H1 (cell line): ENCODE measurements around the gene COQ5. TPM values are rescaled to one million over a fixed set of nuclear protein-coding genes. Genes with fewer than 3 reads are reported as not detected.

Experiments
- BRCA1 ChIP-seq: IDR thresholded peaks from 2 replicates; pipeline ENCODE4 v1.6.1; 2012; ENCODE audit warnings: low read depth, low read length, improper control_type of control experiment
- CHD2 ChIP-seq: IDR thresholded peaks from 2 replicates; pipeline ENCODE4 v1.6.1; 2012; ENCODE audit warnings: low read length, improper control_type of control experiment
- CREB1 ChIP-seq: IDR thresholded peaks from 2 replicates; pipeline ENCODE4 v1.6.1; 2012; ENCODE audit warnings: inconsistent platforms
- CTBP2 ChIP-seq: IDR thresholded peaks from 2 replicates; pipeline ENCODE4 v1.7.0; 2011; ENCODE audit warnings: borderline replicate concordance, mild to moderate bottlenecking, moderate library complexity, mixed read lengths, low read length; ENCODE audit not compliant: insufficient read depth, insufficient read length
- EGR1 ChIP-seq: IDR thresholded peaks from 2 replicates; pipeline ENCODE4 v1.6.1; 2011; ENCODE audit warnings: low read depth, low read length, borderline replicate concordance
- EP300 ChIP-seq, 2 experiments: IDR thresholded peaks; 1 replicate in 1 of 2; 2 replicates in 1 of 2; pipeline ENCODE4 v1.6.1; 2011 to 2012; ENCODE audit warnings: low read depth in 2 of 2, low read length in 2 of 2, mild to moderate bottlenecking in 2 of 2, borderline replicate concordance in 1 of 2, inconsistent platforms in 1 of 2, moderate library complexity in 1 of 2
- FOSL1 ChIP-seq: IDR thresholded peaks from 2 replicates; pipeline ENCODE4 v1.6.1; 2011; ENCODE audit warnings: mild to moderate bottlenecking, low read depth, low read length, moderate library complexity; ENCODE audit not compliant: insufficient read depth
- HDAC2 ChIP-seq, 2 experiments: fragments of 300-600 bp in 1 of 2; sonication (generic) in 1 of 2; IDR thresholded peaks; 2 replicates each; pipeline ENCODE4 v1.6.1; 2011 to 2012; ENCODE audit warnings: low read depth in 2 of 2, low read length in 2 of 2, mild to moderate bottlenecking in 2 of 2, moderate library complexity in 2 of 2, borderline replicate concordance in 1 of 2, inconsistent platforms in 1 of 2
- JUN ChIP-seq: IDR thresholded peaks from 2 replicates; pipeline ENCODE4 v1.6.1; 2011; ENCODE audit warnings: low read depth, mild to moderate bottlenecking, improper control_type of control experiment, low read length
- NRF1 ChIP-seq: IDR thresholded peaks from 2 replicates; pipeline ENCODE4 v1.6.1; 2011; ENCODE audit warnings: mild to moderate bottlenecking, low read depth, low read length, improper control_type of control experiment
- POLR2AphosphoS5 ChIP-seq: IDR thresholded peaks from 2 replicates; pipeline ENCODE4 v1.6.1; 2011; ENCODE audit warnings: low read depth, low read length
- RAD21 ChIP-seq, 2 experiments: IDR thresholded peaks in 1 of 2; conservative IDR thresholded peaks in 1 of 2; 2 replicates each; pipeline ENCODE4 v1.6.1; 2011; ENCODE audit warnings: low read depth in 2 of 2, low read length in 2 of 2, improper control_type of control experiment in 1 of 2, inconsistent platforms in 1 of 2, mild to moderate bottlenecking in 1 of 2, moderate library complexity in 1 of 2
- RXRA ChIP-seq: IDR thresholded peaks from 2 replicates; pipeline ENCODE4 v1.6.1; 2011; ENCODE audit warnings: low read depth, mild to moderate bottlenecking, low read length, moderate library complexity; ENCODE audit not compliant: insufficient read depth
- SP2 ChIP-seq: IDR thresholded peaks from 2 replicates; pipeline ENCODE4 v1.6.1; 2012; ENCODE audit warnings: mild to moderate bottlenecking, low read length, inconsistent platforms
- SRF ChIP-seq: IDR thresholded peaks from 2 replicates; pipeline ENCODE4 v1.6.1; 2011; ENCODE audit warnings: mild to moderate bottlenecking, low read depth, low read length, moderate library complexity
- TAF1 ChIP-seq: IDR thresholded peaks from 2 replicates; pipeline ENCODE4 v1.6.1; 2011; ENCODE audit warnings: mild to moderate bottlenecking, low read depth, low read length
- TBP ChIP-seq: IDR thresholded peaks from 2 replicates; pipeline ENCODE4 v1.6.1; 2011; ENCODE audit warnings: low read depth, low read length, improper control_type of control experiment
- TCF12 ChIP-seq: IDR thresholded peaks from 2 replicates; pipeline ENCODE4 v1.6.1; 2011; ENCODE audit warnings: low read depth, mild to moderate bottlenecking, low read length
- TEAD4 ChIP-seq: IDR thresholded peaks from 2 replicates; pipeline ENCODE4 v1.6.1; 2012; ENCODE audit warnings: low read depth, low read length, inconsistent platforms, mixed read lengths
- polyA plus RNA-seq, 7 experiments: library from polyadenylated mRNA; depleted of rRNA in 3 of 7; stranded (reverse) in 5 of 7; unstranded in 2 of 7; fragments of >200 nt in 5 of 7; fragments of 200-250 nt in 2 of 7; gene quantifications; 1 replicate in 5 of 7; 2 replicates in 1 of 7; 4 replicates in 1 of 7; pipeline versions ENCODE4 v1.2.1 to v1.2.3, GENCODE V29; 2011 to 2013; ENCODE audit warnings: missing spikeins in 2 of 7, mixed read lengths in 2 of 7
- total RNA-seq: library from RNA; stranded (reverse); fragmentation: NEBNext Ultra II Directional; extraction: Animal tissue kit (Norgen Biotek cat#: 25700); gene quantifications from 2 replicates; pipeline ENCODE4 v1.2.1, GENCODE V29; 2021
- TF ChIP-seq, protein P1 (sequence below), 3 experiments: IDR thresholded peaks; 1 replicate in 2 of 3; 2 replicates in 1 of 3; pipeline versions ENCODE4 v1.5.1 to v1.6.1; 2011; ENCODE audit warnings: low read length in 3 of 3, mild to moderate bottlenecking in 3 of 3, inconsistent platforms in 2 of 3, low read depth in 1 of 3, moderate library complexity in 1 of 3; ENCODE audit not compliant: insufficient read depth in 1 of 3; ENCODE audit errors: control extremely low read depth in 1 of 3

COQ5 gene
- total and polyA plus RNA-seq, 2 of the 8 experiments (the other 6 are each of a cell fraction or from before 2014, with no cell fraction given) = 35.1 to 35.8 TPM

DNA sequence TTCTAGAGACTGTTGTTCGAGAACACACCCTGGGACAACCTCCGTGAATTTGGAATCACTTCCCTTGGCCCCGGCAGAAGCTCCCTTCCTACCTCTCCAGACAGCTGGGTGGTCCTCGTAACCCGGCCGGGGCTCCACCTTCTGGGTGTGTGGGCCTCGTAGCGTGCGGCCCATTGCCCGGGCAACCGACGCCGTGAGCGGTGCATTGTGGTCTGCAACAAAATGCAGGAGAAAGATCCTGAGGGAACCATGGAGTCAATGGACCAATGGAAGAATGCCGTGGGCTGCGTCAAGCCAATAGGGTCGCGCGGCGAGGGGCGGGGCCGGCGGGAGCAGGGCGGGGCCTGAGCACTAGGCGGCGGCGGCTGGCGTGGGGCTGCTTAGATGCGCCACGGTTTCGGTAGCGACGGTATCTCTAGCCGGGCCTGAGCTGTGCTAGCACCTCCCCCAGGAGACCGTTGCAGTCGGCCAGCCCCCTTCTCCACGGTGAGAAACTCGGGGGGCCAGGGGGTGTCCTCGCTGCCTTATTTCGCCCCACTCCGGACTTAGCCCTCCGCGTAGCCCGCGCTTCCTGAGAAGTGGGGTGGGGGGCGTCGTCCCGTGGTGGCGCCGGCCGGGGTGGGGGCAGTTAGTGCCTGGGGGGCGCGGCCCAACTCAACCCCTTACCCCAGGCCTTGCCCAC is 33.1 kb downstream of the COQ5 start, which contains the start of gene DYNLL1 (continued):
- TF ChIP-seq RXRA (0 out of 2 replicates have a peak, but pooled peaks have one; percentile 73), JUN (no peak), SP2 (no peak), EGR1 (no peak), TAF1 (peak; percentile 99), TBP (peak; percentile 96), TEAD4 (no peak), CHD2 (peak; percentile 85), SRF (peak; percentile 91), TCF12 (peak; percentile 93), EP300 (IDR thresholded peaks at IDR 0.05; ENCODE audit: borderline replicate concordance in 1 of 2, low read depth in 2 of 2, low read length in 2 of 2) (0 out of 3 replicates have a peak, but pooled peaks of 1 of the 2 experiments have one; percentile 39), CREB1 (peak; percentile 71), FOSL1 (no peak), POLR2AphosphoS5 (peak; percentile 97), CTBP2 (no peak), NRF1 (no peak), HDAC2 (IDR thresholded peaks at IDR 0.05; ENCODE audit: borderline replicate concordance in 1 of 2, low read depth in 2 of 2, low read length in 2 of 2) (no peak), BRCA1 (no peak), RAD21 (IDR thresholded peaks at IDR 0.05 in 1 of 2, conservative IDR thresholded peaks at IDR 0.05 in 1 of 2; ENCODE audit: low read depth in 2 of 2, low read length in 2 of 2) (no peak)
- TF ChIP-seq, protein P1, sequence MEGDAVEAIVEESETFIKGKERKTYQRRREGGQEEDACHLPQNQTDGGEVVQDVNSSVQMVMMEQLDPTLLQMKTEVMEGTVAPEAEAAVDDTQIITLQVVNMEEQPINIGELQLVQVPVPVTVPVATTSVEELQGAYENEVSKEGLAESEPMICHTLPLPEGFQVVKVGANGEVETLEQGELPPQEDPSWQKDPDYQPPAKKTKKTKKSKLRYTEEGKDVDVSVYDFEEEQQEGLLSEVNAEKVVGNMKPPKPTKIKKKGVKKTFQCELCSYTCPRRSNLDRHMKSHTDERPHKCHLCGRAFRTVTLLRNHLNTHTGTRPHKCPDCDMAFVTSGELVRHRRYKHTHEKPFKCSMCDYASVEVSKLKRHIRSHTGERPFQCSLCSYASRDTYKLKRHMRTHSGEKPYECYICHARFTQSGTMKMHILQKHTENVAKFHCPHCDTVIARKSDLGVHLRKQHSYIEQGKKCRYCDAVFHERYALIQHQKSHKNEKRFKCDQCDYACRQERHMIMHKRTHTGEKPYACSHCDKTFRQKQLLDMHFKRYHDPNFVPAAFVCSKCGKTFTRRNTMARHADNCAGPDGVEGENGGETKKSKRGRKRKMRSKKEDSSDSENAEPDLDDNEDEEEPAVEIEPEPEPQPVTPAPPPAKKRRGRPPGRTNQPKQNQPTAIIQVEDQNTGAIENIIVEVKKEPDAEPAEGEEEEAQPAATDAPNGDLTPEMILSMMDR (IDR thresholded peaks at IDR 0.05; ENCODE audit: control extremely low read depth in 1 of 3, insufficient read depth in 1 of 3, low read depth in 1 of 3, low read length in 3 of 3) = no peak
